SK-N-SH (cell line): Measurements from ENCODE around the gene ADAMTS3. TPM values are rescaled to one million over a fixed set of nuclear protein-coding genes. Genes with fewer than 3 reads are reported as not detected.

Source experiments
- CTCF ChIA-PET: fragments of 300-600, 350-600 bp; formaldehyde crosslinking; extraction: SDS; loops from one replicate; lab custom pipeline; 2021; lab: Yijun Ruan, JAX
- POLR2A ChIA-PET: fragments of 350-600 bp; sonication (Branson Sonifier 250); formaldehyde crosslinking; extraction: SDS; loops from one replicate; lab custom pipeline; 2020; ENCODE audit warnings: antibody characterized with exemption, inconsistent platforms; lab: Yijun Ruan, JAX
- DNase-seq: peaks from one replicate; pipeline ENCODE4 v3.0.0; 2012
- H2AFZ ChIP-seq: fragments of 200-600 bp; sonication (generic); 2 replicates; pipeline ENCODE4 v1.8.1; 2016; ENCODE audit warnings: antibody characterized with exemption, mild to moderate bottlenecking, low read depth
- H3F3A ChIP-seq: fragments of 200-600 bp; sonication (generic); replicated peaks from 2 replicates; pipeline ENCODE3; 2016; ENCODE audit warnings: antibody characterized with exemption, mild to moderate bottlenecking; ENCODE audit not compliant: insufficient read depth
- H3K27ac ChIP-seq, 2 experiments: fragments of 200-500 bp in 1 of 2; fragments of 200-600 bp in 1 of 2; sonication (Bioruptor generic) in 1 of 2; sonication (generic), shearing (Covaris generic) in 1 of 2; 2 replicates each; pipeline versions ENCODE4 v1.5.1 to v1.6.1; 2014 to 2016; ENCODE audit warnings: low read depth in 2 of 2, inconsistent platforms in 1 of 2, low read length in 1 of 2, mild to moderate bottlenecking in 1 of 2, mixed read lengths in 1 of 2
- H3K27me3 ChIP-seq: fragments of 200-600 bp; sonication (generic), shearing (Covaris generic); 2 replicates; pipeline ENCODE4 v1.6.1; 2016; ENCODE audit warnings: mixed run types; ENCODE audit not compliant: insufficient read depth
- H3K36me3 ChIP-seq, 2 experiments: fragments of 200-500 bp in 1 of 2; fragments of 200-600 bp in 1 of 2; sonication (Bioruptor generic) in 1 of 2; sonication (generic) in 1 of 2; replicated peaks in 1 of 2; 2 replicates each; pipeline versions ENCODE3 to v1.5.1; 2014 to 2016; ENCODE audit warnings: low read length in 1 of 2, mild to moderate bottlenecking in 1 of 2; ENCODE audit not compliant: insufficient read depth in 2 of 2, control insufficient read depth in 1 of 2
- H3K4me1 ChIP-seq, 2 experiments: fragments of 200-500 bp in 1 of 2; fragments of 200-600 bp in 1 of 2; sonication (Bioruptor generic) in 1 of 2; sonication (generic), shearing (Covaris generic) in 1 of 2; 2 replicates each; pipeline versions ENCODE4 v1.5.1 to v1.6.1; 2014 to 2016; ENCODE audit warnings: low read depth in 1 of 2, low read length in 1 of 2, mixed run types in 1 of 2; ENCODE audit not compliant: insufficient read depth in 2 of 2, control insufficient read depth in 1 of 2
- H3K4me2 ChIP-seq: fragments of 200-600 bp; sonication (generic), shearing (Covaris generic); 2 replicates; pipeline ENCODE4 v1.6.1; 2017; ENCODE audit warnings: mixed run types
- H3K4me3 ChIP-seq, 2 experiments: fragments of 200-500 bp in 1 of 2; fragments of 200-600 bp in 1 of 2; sonication (Bioruptor generic) in 1 of 2; sonication (generic), shearing (Covaris generic) in 1 of 2; 2 replicates each; pipeline versions ENCODE4 v1.5.1 to v1.8.1; 2014 to 2016; ENCODE audit warnings: low read depth in 2 of 2, inconsistent platforms in 1 of 2, low read length in 1 of 2, mild to moderate bottlenecking in 1 of 2, mixed read lengths in 1 of 2, moderate library complexity in 1 of 2
- H3K79me2 ChIP-seq: fragments of 200-600 bp; sonication (generic); 2 replicates; pipeline ENCODE4 v1.8.1; 2017; ENCODE audit warnings: mild to moderate bottlenecking; ENCODE audit not compliant: insufficient read depth
- H3K9ac ChIP-seq: fragments of 200-600 bp; sonication (generic); 2 replicates; pipeline ENCODE4 v1.6.1; 2017; ENCODE audit warnings: mixed run types
- H3K9me2 ChIP-seq: fragments of 200-600 bp; sonication (generic); 2 replicates; pipeline ENCODE4 v1.6.1; 2017; ENCODE audit warnings: mixed run types
- H3K9me3 ChIP-seq: fragments of 200-600 bp; sonication (generic); 2 replicates; pipeline ENCODE4 v1.6.1; 2017; ENCODE audit warnings: mixed run types, mild to moderate bottlenecking, moderate library complexity
- H4K20me1 ChIP-seq: fragments of 200-600 bp; sonication (generic); 2 replicates; pipeline ENCODE4 v1.6.1; 2017; ENCODE audit warnings: mild to moderate bottlenecking, mixed run types; ENCODE audit not compliant: insufficient read depth
- CTCF ChIP-seq: fragments of 200-600 bp; sonication (generic); IDR thresholded peaks from 2 replicates; pipeline ENCODE4 v1.6.1; 2017; ENCODE audit warnings: antibody characterized with exemption, mild to moderate bottlenecking, moderate library complexity
- ELF1 ChIP-seq: IDR thresholded peaks from 2 replicates; pipeline ENCODE4 v1.4.0; 2012
- EP300 ChIP-seq, 2 experiments: IDR thresholded peaks; 2 replicates each; pipeline versions ENCODE4 v1.4.0 to v1.6.1; 2012; ENCODE audit warnings: borderline replicate concordance in 1 of 2, low read depth in 1 of 2, low read length in 1 of 2
- EZH2phosphoT487 ChIP-seq: fragments of 200-600 bp; sonication (generic); IDR thresholded peaks from 2 replicates; pipeline ENCODE4 v1.6.1; 2017; ENCODE audit warnings: low read depth, mixed run types, mild to moderate bottlenecking, antibody characterized with exemption, moderate library complexity, borderline replicate concordance
- FOXM1 ChIP-seq: IDR thresholded peaks from 2 replicates; pipeline ENCODE4 v1.4.0; 2012; ENCODE audit warnings: low read depth, mild to moderate bottlenecking
- GABPA ChIP-seq: IDR thresholded peaks from 2 replicates; pipeline ENCODE4 v1.4.0; 2012; ENCODE audit warnings: low read depth, mild to moderate bottlenecking
- GATA2 ChIP-seq: sonication (generic); formaldehyde crosslinking; IDR thresholded peaks from 2 replicates; pipeline ENCODE4 v1.5.0; 2020; ENCODE audit warnings: mild to moderate bottlenecking, missing genetic modification reagents
- JUND ChIP-seq: IDR thresholded peaks from 2 replicates; pipeline ENCODE4 v1.4.0; 2012
- MAX ChIP-seq: IDR thresholded peaks from 2 replicates; pipeline ENCODE4 v1.4.0; 2012; ENCODE audit warnings: low read depth
- MEF2A ChIP-seq: IDR thresholded peaks from 2 replicates; pipeline ENCODE4 v1.4.0; 2012; ENCODE audit warnings: low read depth, borderline replicate concordance
- MXI1 ChIP-seq: IDR thresholded peaks from 2 replicates; pipeline ENCODE4 v1.6.1; 2012; ENCODE audit warnings: mild to moderate bottlenecking, low read depth, low read length, improper control_type of control experiment
- NFIC ChIP-seq: IDR thresholded peaks from 2 replicates; pipeline ENCODE4 v1.4.0; 2012; ENCODE audit warnings: borderline replicate concordance
- NRF1 ChIP-seq: IDR thresholded peaks from 2 replicates; pipeline ENCODE4 v1.6.1; 2012; ENCODE audit warnings: low read depth, mild to moderate bottlenecking, low read length
- PBX3 ChIP-seq: IDR thresholded peaks from 2 replicates; pipeline ENCODE4; 2012
- POLR2AphosphoS5 ChIP-seq: IDR thresholded peaks from 2 replicates; pipeline ENCODE4 v1.6.1; 2012; ENCODE audit warnings: low read depth, low read length
- RAD21 ChIP-seq: IDR thresholded peaks from 2 replicates; pipeline ENCODE4 v1.6.1; 2012; ENCODE audit warnings: mild to moderate bottlenecking, low read length
- RCOR1 ChIP-seq: fragments of 150-350 bp; IDR thresholded peaks from 2 replicates; pipeline ENCODE4 v1.6.1; 2017; ENCODE audit warnings: antibody characterized with exemption, low read length
- REST ChIP-seq: IDR thresholded peaks from 2 replicates; pipeline ENCODE4 v1.6.1; 2012; ENCODE audit warnings: mild to moderate bottlenecking, low read depth, low read length, moderate library complexity
- RFX5 ChIP-seq: IDR thresholded peaks from 2 replicates; pipeline ENCODE4 v1.6.1; 2012; ENCODE audit warnings: mild to moderate bottlenecking, improper control_type of control experiment, low read length
- RXRA ChIP-seq: IDR thresholded peaks from 2 replicates; pipeline ENCODE4 v1.4.0; 2012; ENCODE audit warnings: low read depth, mild to moderate bottlenecking, borderline replicate concordance
- SIN3A ChIP-seq: IDR thresholded peaks from 2 replicates; pipeline ENCODE4 v1.6.1; 2012; ENCODE audit warnings: low read depth, mild to moderate bottlenecking, low read length, moderate library complexity, borderline replicate concordance
- TCF12 ChIP-seq: IDR thresholded peaks from 2 replicates; pipeline ENCODE4 v1.4.0; 2012
- TEAD4 ChIP-seq: IDR thresholded peaks from 2 replicates; pipeline ENCODE4 v1.4.0; 2012; ENCODE audit warnings: mild to moderate bottlenecking, borderline replicate concordance; ENCODE audit not compliant: insufficient read depth
- USF1 ChIP-seq: IDR thresholded peaks from 2 replicates; pipeline ENCODE4 v1.4.0; 2012; ENCODE audit warnings: low read depth, borderline replicate concordance
- ZBTB33 ChIP-seq: IDR thresholded peaks from 2 replicates; pipeline ENCODE4 v1.4.0; 2012; ENCODE audit warnings: low read depth, borderline replicate concordance
- WGBS: methylation state at CpG from one replicate; pipeline ENCODE4 v1.1.6; 2017; ENCODE audit warnings: low lambda C conversion rate; 5-methylcytosine and 5-hydroxymethylcytosine counted together
- polyA plus RNA-seq, 3 experiments: library from polyadenylated mRNA; depleted of rRNA; stranded (reverse); fragments of >200 nt; gene quantifications; 2 replicates each; pipeline ENCODE4 v1.2.3, GENCODE V29; 2012

ADAMTS3 gene
- polyA plus RNA-seq, 1 of the 3 experiments (the other 2 are of a cell fraction) = 0.99 TPM

- no peaks in the 10 kb centered on the region for H3K9me3 ChIP-seq
- WGBS = 6% methylated on average over 2 of the region's 2 CpGs
- H3K9ac ChIP-seq = no peak overlapping the region
- H3K4me1 ChIP-seq = peaks cover 5 to 33% of the 10 kb centered on the region in 2 experiments; a peak in 3 of 4 replicates
- no peaks in the 10 kb centered on the region for H3K9me2 ChIP-seq
- peak overlapping the region; percentile 74 to 99 for H3K27ac ChIP-seq
- H4K20me1 ChIP-seq = no peaks in the 10 kb centered on the region
- no peak overlapping the region for H2AFZ ChIP-seq
- peak overlapping the region; percentile 11 for H3K4me2 ChIP-seq
- H3K4me3 ChIP-seq = no peak overlapping the region
- H3K27me3 ChIP-seq = no peaks in the 10 kb centered on the region
- CTCF ChIA-PET = interaction anchor here (1.7 kb wide), 1 partner anchor 92 kb away, joined by 6 read pairs; no protein-coding TSS in a partner anchor
- DNase-seq = peak; percentile 58
- H3F3A ChIP-seq = peaks cover 8% of the 10 kb centered on the region
- no peaks in the 10 kb centered on the region for H3K36me3 ChIP-seq
- H3K79me2 ChIP-seq = no peaks in the 10 kb centered on the region; the same call in 1 of the 2 replicates
- POLR2A ChIA-PET = no interaction called here
- TF ChIP-seq EP300 (IDR thresholded peaks at IDR 0.05; ENCODE audit: borderline replicate concordance in 1 of 2, low read depth in 1 of 2, low read length in 1 of 2) (peak; percentile 86 to 91; a peak in 3 of 4 replicates), REST (0 out of 2 replicates have a peak, but pooled peaks have one; percentile 16), CTCF (no peak), NFIC (peak; percentile 99), SIN3A (peak; percentile 42; the same call in 1 of the 2 replicates), ZBTB33 (0 out of 2 replicates have a peak, but pooled peaks have one; percentile 64), MEF2A (0 out of 2 replicates have a peak, but pooled peaks have one; percentile 55), RFX5 (0 out of 2 replicates have a peak, but pooled peaks have one; percentile 20), JUND (peak; percentile 68), EZH2phosphoT487 (no peak), RXRA (peak; percentile 52; the same call in 1 of the 2 replicates), USF1 (no peak), FOXM1 (peak; percentile 93), MXI1 (peak; percentile 81), RAD21 (peak; percentile 19; the same call in 1 of the 2 replicates), NRF1 (no peak), ELF1 (peak; percentile 40; the same call in 1 of the 2 replicates), MAX (no peak), POLR2AphosphoS5 (peak; percentile 84), RCOR1 (peak; percentile 77), GABPA (no peak), TEAD4 (peak; percentile 85), PBX3 (peak; percentile 92), TCF12 (peak; percentile 91), GATA2 (CRISPR knock-in tag) (peak; percentile 71)
Measured at GRCh38 chr4:72418458-72418857, 150.6 kb downstream of the ADAMTS3 start.
